HG02970 (cell line): ENCODE measurements around the gene KCNMA1.

Source experiments
- ATAC-seq: cut with Tn5 transposase; IDR thresholded peaks from one replicate; pipeline ENCODE4 v1.9.1; 2021; ENCODE audit warnings: mild to moderate bottlenecking, moderate library complexity, moderate number of reproducible peaks; ENCODE audit not compliant: unreplicated experiment, low FRiP score

Gene KCNMA1

GRCh38 chr10:76998451-76998850 lies 639.2 kb downstream of the KCNMA1 start:
- no peak for ATAC-seq

DNA sequence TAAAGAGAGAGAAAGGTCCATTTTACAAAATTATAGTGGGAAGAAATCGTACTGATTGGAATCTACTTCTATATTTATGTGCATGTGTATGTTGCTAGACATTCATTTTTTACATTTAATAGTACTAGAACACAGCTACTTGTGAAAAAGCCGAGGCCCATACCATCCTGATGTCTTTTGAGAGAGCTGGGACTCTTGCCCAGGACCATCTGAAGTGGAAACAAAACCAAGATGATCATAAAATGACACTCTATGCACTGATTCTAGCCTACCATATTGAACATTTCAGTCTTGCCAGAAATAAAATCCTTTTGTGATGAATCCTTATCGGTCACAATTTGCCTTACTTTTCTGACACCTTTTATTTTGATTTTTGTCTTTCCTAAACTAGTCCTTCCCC lies 640.0 kb downstream of the KCNMA1 start:
- no peak for ATAC-seq

DNA sequence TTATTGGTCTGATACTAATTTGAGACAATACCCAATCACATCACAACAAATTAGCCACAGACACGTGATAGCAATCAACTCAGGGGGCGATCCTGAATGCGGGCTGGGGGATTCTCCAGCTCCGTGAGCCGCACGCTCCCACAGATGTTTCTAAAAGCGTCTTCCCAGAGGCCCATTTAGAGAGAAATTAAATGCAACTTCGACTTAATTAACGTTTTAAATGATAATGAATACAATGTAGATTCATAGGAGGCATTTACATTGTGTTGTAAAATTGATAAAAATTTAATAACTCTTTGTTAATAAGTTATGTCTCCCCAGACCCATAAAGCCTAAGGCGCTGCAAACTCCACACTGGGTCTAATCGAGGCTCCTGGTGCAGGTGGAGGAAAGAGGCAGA lies 642.6 kb downstream of the KCNMA1 start:
- ATAC-seq, result no peak

- no peak for ATAC-seq
Measured at GRCh38 chr10:76993213-76993612, 644.4 kb downstream of the KCNMA1 start.

GRCh38 chr10:76992467-76992866 lies 645.1 kb downstream of the KCNMA1 start:
- ATAC-seq, result no peak

GRCh38 chr10:76991621-76992020 lies 646.0 kb downstream of the KCNMA1 start:
- ATAC-seq, result no peak

- ATAC-seq, result no peak
Measured at GRCh38 chr10:76990561-76990960, 647.0 kb downstream of the KCNMA1 start.

- ATAC-seq, result peak; percentile 96
Measured at GRCh38 chr10:76984559-76985443, 652.8 kb downstream of the KCNMA1 start.

DNA sequence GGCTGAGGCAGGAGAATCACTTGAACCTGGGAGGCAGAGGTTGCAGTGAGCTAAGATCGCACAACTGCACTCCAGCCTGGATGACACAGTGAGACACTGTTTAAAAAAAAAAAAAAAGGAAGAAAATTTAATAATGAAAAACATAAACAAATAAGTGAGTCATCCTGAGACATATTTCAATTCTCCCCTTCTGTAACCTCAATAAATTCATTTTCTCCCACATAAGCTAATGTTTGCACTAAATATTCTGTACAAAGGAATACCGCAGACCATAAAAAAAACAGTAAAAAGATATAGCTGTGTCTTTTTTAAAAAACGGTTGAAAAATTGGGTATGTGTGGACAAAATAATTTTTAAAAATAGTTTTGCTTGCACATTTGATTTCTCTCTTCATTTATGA lies 654.0 kb downstream of the KCNMA1 start:
- ATAC-seq, result no peak

DNA sequence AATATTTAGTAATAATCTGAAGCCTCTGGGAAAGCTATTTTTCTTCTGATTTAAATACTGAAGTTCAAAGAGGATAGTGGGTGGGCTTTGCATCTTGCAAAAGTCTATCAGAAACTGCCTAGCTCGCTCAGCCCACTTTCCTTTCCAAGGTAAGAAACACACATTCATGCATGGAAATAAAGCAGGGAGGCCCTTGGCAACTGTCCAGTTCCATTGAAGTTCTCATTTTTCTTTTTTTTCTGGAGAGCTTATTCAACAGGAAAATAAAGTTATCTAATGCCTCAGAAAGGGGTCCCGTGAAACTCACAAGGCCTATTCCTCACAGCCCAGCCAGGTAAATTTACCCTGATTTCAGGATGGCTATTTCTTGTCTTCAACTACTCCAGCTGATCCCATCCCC lies 654.9 kb downstream of the KCNMA1 start:
- ATAC-seq, result no peak

DNA sequence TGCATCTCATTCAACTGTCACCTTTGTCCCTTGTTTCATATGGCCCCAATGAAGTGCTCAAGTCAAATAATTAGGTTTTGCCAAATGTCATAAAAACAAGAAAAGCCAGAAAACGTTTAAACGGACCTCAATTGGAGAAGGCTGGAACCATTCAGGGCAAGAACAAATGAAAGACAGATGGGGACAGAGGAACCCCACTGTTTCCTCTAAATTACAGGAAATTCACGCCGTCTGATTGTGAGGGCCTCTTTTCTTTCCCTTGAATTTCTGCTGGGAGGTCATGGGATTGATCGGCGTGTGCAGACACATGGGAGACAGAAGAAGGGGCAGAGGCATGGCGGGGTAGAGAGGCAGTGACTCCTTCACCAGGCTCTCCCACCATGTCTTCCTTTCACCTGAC lies 656.4 kb downstream of the KCNMA1 start:
- ATAC-seq, result no peak

DNA sequence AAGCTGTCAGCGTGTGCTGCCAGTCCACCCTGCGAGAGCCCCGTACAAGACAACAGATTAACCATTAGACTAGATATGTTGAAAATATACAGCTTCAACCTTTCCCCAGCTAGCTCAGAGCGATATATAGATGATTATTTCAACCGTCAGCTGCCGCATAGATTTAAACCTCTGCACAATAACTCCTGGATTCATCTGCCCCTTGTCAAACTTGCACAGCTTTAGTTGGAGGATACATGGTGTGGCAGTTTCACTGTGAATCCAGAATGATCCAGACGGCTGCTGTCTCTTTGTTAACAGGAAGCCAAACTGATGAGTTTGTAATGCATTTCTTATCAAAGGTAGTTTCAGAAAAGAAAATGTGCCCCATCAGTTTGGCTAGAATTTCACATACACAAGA lies 659.7 kb downstream of the KCNMA1 start:
- no peak for ATAC-seq

DNA sequence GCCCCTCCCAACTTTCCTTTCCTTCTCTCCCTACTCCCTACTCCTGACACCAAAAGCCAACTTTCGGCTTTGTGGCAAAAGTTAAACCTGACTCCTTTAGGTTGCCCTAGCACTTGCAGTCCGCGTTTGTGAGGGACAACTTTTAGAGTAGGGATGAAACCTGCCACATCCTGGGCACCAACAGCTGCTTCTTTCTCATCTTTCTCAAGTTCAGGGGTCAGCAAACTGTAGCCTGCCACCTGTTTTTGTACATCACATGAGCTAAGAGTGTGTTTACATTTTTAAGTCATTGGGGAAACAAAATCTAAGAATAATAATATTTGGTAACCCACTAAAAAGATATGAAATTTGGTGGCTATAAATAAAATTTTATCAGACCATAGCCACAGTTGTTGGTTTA lies 660.6 kb downstream of the KCNMA1 start:
- ATAC-seq, result no peak

GRCh38 chr10:76976142-76976541 lies 661.5 kb downstream of the KCNMA1 start:
- ATAC-seq, result no peak

GRCh38 chr10:76975126-76975525 lies 662.5 kb downstream of the KCNMA1 start:
- no peak for ATAC-seq

- ATAC-seq, result no peak
Measured at GRCh38 chr10:76974017-76974691, 663.5 kb downstream of the KCNMA1 start.

DNA sequence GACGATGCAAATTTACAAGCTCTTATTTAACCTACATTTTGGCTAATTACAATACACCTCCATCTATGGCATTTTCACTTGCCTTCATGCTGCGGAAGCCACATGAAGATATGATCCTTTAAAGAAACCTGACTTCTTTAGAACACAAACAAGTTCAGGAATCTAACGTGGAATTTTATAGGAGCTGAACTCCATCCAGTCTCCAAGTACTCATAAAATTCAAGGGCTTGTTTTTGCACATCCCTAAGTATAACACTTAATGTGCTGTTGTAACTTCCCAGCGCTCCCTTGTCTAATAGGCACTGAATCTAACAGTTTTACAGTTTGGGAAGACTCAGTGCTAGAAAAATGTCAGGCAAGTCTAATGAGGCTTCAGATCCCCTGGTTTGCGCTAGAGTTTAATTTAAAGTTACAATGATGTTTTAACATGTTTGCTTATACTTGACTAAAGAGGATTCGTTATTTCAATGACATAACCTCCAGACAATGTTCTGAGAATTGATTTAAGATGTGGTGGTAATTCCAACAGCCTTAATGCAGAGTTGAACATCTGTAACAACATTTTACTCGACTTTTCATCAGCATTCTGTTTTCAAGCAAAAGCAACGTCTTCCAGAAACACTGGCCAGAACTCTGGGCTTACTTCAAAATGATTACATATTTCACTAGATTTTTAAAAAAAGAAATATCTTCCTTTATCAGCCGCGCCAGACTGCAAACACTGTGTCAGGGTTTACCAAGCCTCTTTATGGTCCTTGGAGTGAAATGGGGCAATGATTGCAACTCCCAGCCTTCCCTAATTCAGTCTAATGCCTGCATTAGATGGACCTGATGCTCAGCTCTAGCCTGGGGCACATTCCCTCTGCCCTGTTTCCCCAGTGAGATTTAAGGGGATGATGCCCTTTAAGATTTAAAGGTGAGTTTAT lies 664.3 kb downstream of the KCNMA1 start:
- ATAC-seq, result no peak

DNA sequence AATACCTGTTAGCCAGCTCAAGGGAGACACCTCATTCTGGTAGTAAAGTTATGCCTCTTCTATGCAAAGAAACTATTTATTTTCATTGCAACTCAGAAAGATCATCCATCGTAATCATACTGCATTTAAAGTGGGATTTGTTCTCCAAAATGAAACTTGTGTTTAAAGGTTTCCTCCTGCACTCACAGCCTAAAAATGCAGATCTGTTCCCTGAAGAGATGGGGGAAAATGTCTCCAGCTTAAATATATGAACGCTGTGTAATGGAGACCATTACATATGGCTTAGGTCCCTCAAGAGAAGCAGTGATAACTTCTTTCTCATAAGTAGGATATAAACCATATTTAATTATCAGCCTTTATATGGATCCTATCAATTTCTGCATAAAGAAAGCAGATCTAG lies 665.1 kb downstream of the KCNMA1 start:
- ATAC-seq, result no peak

DNA sequence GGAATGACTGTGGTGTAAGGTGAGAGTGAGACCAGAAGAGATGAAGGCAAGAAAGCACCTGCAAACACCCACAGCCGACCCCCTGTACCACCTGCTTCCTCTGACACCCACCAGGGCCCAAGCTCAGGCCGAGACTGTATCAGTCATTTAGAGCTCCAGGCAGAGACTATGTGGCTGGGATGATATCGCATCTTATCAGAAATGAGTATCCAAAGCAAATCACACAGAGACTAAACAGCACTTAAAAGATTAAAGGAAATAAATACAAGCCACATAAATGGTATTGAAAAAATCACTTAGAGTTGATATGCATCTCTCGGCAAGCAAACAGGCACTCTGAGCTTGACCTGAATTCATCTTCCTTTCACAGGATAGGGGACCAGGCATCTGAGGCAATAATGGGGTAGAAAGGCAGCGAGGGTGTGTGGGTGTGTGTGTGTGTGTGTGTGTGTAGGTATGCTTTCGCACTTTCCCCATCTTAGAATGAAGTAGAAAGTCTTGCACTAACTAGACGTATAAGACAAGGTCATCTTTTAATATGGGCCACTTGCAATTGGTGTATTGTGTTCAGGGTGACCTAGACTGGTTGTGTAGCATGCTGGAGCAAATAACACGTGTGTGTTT lies 665.9 kb downstream of the KCNMA1 start:
- no peak for ATAC-seq

DNA sequence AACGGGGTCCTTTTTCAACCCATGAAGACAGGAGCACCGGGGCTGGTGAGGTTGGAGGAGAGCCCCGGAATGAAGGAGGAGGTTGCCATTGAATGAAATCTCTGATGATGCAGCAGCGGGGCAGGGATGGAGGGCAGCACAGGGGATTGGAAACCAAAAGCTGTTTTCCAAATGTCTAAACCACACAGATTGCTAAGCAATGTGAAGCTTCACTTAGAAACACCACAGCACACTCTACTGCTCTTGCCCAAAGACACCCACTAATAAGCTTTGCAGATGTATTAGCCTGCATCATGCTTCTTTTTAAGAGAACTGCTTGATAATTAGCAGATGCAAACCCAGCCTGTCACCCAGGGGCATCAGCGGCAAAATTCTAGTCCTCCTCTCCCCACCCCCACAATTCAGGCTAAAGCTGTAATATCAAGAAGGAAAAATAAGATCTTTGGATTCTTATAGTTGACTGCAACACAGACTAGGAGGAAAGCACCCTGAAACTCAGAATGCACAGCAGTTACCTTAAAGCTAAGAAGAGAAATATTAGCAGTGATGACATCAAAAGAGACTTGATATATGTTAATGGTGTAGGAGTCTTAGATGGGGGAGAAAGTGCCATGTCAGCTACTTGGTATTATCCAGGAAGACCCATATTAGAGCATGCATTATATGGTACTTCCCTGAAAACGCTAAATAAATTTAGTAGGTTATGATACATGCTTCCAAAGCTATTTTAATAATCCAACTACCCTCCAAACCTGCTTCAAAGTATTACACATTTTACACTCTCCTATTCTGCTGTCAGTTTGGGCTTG lies 666.7 kb downstream of the KCNMA1 start:
- no peak for ATAC-seq
